ENCODE results near the gene RPL4.
"Not testable (repeated sequence)": the region's sequence is repeated elsewhere in the genome, so short reads cannot be mapped to it uniquely, and the experiment has no call there.

Gene RPL4

DNA sequence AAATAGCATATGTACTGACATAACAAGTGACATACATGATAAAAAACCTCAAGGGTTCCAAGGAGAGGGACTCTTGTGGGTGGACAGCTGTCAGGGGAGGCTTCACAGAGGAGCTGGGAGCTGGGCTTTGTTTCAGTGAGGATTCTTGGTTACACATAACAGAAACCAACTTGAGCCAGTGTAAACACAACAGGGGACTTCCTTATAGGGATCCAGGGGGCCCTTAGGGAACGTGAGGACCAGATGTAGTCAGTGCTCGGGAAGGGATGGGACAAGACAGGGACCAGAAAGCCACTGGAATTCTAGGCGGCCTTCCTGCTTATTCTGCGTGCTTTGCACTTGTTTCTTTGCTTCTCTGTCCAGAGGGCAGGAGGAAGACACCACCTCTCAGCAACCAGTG lies 42.0 kb downstream of the RPL4 start:
- H3K4me3 ChIP-seq (ENCODE audit: low read depth, low read length), result no peak overlapping the region
- no peak for DNase-seq (ENCODE audit: low read depth)

DNA sequence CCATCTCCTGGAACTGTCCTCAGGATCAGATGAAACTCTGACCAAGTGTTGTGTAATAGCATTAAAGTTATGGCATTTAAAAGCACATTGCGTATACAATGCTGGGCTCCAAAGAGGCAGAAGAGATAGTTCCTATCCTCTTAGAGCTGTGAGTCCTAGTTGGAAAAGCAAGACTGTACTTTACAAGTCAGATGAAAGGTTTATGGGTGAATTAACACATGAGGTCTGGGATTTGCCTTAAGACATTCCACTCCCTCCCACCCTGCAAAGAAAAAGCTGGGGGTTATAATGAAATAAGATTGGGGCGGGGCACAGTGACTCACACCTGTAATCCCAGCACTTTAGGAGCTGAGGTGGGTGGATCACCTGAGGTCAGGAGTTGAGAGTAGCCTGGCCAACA lies 42.7 kb downstream of the RPL4 start:
- DNase-seq (ENCODE audit: low read depth), result no peak
- no peak overlapping the region for H3K4me3 ChIP-seq (ENCODE audit: low read depth, low read length)

DNA sequence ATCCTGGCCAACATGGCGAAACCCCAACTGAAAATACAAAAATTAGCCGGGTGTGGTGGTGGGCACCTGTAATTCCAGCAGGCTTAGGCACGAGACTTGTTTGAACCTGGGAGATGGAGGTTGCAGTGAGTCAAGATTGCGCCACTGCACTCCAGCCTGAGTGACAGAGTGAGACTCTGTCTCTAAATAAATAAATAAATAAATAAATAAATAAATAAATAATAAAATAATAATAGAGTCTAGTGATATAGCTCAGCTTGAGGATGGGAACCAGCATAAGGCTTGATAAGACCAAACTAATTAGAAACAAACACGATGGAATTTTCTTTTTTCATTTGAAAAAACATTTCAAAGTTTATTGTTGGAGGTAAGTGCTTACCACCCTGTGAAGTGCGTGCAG lies 43.4 kb downstream of the RPL4 start:
- DNase-seq (ENCODE audit: low read depth); H3K4me3 ChIP-seq (ENCODE audit: low read depth, low read length): not testable (repeated sequence)

DNA sequence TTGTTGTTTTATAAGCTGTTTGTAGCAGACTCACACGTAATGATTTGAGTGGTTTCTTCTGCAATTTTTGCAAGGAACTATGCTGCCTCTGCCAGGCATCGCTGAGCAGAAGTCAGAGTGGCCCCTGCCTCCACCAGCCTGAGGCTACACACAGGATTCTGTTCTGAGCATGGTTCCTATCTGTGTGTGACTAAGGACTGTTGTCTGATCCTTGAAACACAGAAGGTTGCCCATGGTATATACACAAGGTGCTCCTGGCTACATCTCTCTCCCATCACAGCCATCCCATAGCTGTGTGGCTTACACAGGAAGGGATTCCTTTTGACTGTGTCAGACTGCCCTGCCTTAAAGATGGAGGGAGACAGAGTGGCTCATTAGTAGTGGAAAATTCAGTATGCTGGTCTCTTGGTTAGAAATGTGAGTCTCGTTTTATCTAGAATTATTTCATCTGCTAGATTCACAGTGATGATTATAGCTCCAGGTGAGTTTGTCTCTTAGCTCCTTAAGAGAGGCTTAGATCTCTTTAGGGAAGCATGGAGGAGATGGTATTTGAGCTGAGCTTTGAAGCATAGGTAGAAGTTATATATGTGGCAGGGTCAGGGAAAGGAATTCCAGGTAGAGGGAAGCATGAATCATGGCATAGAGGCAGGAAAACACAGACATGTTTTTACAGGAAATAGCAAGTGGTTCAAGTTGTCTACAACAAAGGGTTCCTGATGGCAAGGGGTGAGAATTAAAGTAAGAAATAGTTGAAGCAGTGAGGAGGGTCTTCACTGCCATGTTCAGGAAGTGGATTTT lies 44.6 kb downstream of the RPL4 start:
- no peak for DNase-seq (ENCODE audit: low read depth)
- no peak overlapping the region for H3K4me3 ChIP-seq (ENCODE audit: low read depth, low read length)

DNA sequence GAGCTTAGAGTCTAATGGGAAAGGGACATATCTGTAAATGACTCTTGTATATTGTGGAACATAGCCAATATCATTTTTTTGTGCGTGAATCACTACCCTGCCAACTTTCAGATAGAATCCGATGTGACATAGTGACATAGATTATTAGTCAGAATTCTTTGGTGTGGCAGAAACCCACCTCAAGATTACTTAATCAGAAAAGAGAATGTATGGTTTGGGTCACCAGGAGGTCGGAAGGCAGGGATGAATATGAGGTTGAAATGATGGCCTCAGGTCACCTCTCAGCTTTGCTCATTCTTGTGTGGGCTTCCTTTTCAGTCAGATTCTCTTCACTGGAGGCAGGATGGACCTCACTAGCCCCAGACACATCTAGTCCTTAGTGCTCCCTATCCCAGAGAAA lies 48.4 kb downstream of the RPL4 start:
- no peak for DNase-seq (ENCODE audit: low read depth)
- no peak overlapping the region for H3K4me3 ChIP-seq (ENCODE audit: low read depth, low read length)

DNA sequence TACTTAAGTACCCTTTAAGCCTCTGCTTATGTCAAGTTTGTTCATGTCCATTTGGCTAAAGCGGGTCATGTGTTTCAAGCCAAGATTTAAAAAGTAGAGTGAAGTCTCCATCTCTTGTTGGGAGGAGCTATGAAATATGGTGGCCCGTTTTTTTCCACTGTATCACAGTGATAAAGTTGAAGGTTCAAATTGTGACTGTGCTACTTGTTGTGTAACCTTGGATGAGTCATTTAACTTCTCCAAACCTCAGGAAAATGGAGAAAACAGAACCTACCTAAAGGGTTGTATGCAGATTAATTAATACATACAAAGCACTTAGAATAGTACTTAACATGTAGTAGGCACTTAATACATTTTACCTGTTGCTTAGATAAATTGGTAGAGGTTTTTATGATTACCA lies 50.5 kb downstream of the RPL4 start:
- DNase-seq (ENCODE audit: low read depth), result no peak
- H3K4me3 ChIP-seq (ENCODE audit: low read depth, low read length), result no peak overlapping the region

DNA sequence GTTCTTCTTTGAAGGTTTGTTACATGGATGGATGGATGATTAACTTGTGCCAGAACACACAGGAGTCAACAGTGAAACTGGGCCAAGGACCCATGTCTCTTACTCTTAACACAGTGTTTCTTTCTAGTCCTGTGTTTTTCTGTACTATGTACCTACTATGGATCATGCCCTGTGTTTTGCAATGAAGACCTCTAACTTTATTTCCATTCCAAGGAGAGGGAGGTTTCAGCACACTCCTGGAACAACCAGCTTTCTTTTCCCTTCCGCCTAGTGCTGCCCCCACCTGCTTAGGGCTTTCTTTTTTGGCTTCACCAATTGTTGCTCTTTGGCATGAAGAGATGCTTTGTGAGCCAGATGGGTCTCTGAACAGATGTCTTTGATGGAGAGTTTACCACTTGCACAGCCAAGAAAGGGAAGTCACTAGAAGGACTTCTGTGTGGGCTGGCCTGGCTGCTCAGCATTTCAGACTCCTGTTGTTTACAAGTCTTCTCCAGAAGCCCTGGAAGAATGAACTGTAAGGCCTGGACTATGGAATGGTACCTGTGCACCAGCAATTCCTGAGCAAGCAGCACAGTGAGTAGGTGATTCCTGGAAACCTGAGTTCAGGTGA lies 51.6 kb downstream of the RPL4 start:
- DNase-seq (ENCODE audit: low read depth), result no peak
- no peak overlapping the region for H3K4me3 ChIP-seq (ENCODE audit: low read depth, low read length)

DNA sequence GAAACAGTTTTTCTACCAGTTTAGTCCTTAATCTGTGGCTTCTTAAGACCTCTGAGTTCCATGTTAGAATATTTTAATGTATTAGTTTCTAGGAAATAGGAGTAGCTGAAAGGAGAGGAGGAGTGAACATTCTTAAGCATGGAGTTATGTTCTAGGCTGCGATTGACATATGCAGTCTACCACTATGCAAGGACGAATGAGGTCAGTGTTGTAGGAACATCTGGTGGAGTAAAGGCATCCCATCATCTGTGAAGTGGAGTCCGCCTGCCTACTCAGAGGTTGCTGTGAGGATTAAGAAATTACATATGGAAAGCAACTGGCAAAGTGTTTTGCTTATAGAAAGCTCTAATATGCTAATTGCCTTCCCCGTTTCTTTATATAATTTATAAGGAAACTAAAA lies 52.2 kb downstream of the RPL4 start:
- no peak for DNase-seq (ENCODE audit: low read depth)
- H3K4me3 ChIP-seq (ENCODE audit: low read depth, low read length), result no peak overlapping the region
